ENCODE data around the gene INTS3.
"Not testable (repeated sequence)": the region's sequence is repeated elsewhere in the genome, so short reads cannot be mapped to it uniquely, and the experiment has no call there.

Gene INTS3

DNA sequence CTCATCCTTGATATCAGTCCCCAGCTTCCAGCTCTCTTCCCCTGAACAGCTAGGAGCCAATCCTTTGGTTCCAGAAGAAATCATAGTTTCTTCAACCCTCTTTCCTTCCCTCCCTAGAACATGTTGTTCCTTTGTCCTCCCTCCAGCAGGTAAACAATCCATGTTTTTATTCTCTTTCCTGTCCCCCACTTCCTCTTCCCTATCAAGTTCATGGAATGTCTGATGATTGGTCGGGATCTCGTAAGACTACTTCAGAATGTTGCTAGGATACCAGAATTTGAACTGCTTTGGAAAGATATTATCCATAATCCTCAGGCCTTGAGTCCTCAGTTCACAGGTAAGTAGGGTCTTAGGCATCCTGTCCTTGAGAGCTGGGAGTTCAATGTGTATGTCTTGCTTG, 24.2 kb downstream of the INTS3 start:
- DNase-seq: no peak

DNA sequence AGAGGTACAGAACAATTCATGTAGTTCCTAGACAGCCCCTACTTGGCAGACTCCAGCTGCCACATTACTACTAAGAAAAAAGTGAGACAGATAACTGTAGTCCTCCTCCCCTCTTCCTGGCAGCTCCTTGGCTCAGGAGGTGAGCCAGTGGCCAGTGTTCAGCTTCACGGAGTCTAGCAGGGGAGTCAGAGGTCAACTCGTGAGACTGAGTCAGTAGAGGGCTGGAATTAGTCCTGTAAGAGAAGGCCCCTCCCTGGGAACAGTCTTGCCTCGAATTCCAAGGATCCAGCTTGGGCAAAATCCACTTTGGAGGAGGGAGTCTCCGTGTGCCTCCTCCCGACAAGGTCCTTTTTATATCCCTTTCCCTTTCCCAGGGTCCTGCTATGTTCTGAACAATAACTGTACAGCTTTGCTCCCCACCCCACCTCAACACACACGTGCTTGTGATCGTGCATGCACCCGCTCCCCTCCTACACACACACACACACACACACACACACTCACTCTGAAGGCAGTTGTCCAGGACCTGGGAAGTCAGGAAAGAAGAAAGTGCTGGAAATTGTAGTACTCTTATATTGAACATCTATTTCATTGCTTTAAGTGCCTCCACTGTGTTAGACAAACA, 24.8 kb downstream of the INTS3 start:
- DNase-seq: no peak

DNA sequence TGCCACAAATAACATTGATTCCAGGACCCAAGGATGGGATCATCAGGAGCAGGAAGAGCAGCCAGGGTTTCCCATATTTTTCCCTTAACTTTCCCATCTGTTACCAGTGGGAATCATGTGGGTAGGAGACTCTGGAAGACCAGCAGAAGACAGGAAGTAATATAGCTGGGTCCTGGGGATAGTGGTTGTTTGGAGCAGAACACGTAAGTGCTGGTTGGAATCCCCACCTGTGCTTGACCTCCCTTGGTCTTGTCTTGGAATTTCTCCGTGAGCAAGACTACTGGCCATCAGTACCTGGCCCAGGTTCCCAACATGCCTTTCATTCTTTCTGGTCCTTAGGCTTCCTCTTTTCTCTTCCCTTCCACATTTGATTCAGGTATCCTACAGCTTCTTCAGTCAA, 26.4 kb downstream of the INTS3 start:
- DNase-seq: no peak

DNA sequence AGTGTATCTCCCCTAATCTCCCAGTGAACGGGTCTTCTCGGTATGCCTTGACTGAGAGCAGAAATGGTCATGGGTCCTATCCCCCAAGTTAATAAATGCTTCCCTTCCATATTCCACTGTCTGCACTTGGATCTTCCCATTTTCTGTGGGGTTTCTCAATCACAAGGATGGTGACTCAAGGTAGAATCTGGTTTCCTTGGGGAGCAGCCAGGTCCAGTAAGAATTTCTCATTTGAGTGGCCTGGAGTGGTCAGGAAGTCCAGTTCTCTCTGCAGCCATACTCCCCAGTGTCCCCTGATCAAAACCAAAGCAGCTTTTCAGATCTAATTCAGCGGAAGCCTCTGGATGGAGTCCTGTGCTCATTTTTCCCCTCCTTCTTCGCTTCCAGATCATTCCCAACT, 32.6 kb downstream of the INTS3 start:
- no peak for DNase-seq

DNA sequence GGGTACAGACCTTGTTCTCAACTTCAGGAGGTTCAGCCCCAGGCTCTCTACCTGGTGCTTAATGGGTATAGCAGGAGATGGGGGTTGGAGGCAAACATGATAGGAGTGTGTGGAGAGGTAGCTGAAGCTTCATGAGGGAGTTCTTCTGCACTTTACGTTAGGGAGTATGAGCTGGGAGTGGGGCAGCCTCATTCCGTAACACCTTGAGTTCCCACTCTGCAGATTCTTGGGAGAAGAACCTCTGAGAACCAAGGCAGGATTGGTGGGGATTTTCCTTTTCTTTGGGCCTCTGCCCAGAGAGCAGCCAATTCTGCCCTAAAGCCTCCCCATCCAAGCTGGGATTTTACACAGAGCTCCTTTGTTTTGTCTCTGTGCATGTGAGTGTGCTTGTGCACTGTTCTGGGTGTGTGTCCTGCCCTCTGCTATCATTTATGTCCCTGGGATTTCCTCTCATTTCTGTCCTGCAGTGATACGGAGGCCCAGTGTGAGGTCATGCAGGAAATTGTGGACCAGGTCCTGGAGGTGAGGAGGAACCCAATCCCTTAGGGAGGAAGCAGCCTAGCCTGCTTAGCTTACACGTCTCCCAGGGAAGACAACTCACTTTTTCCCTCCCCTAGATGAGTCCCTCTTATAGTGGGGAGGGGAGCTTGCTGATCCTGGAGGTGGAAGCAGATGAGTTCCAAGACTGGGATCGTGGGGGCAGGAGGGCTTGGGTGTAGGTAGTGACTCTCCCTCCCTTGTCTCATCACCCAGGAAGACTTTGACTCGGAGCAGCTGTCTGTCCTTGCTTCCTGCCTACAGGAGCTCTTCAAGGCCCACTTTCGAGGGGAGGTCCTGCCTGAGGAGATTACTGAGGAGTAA, 35.7 kb downstream of the INTS3 start:
- DNase-seq: peak in 6 of 51 donors; percentile 14 to 50 (median 31)

DNA sequence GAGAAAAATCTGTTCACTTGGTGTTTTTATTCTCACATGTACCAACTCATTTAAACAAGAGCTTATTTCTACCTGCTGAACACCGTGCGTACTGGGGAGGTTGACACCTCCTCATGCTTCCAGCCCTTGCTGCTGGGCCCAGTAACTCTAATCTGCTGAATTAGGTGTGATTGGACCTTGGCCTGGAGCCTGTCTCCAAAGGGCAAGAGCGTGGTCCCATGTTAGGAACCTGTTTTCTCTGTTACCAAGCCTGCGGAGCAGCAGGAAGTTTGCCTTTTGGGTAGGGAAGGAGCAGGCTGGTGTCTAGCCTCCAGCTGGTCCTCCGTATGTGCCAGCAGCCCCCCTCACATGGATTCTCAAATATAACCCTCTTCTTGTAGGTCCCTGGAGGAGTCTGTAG, 36.5 kb downstream of the INTS3 start:
- no peak for DNase-seq

DNA sequence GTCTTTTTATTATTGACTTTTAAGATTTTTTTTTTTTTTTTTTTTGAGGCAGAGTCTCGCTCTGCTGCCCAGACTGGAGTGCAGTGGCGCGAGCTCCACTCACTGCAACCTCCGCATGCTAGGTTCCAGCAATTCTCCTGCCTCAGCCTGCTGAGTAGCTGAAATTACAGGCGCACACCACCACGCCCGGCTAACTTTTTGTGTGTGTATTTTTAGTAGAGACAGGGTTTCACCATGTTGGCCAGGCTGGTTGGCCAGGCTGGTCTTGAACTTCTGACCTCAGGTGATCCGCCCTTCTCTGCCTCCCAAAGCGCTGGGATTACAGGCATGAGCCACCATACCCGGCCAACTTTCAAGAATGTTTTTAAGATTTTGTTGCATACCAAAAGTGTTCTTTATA, 38.8 kb downstream of the INTS3 start:
- DNase-seq: not testable (repeated sequence)

DNA sequence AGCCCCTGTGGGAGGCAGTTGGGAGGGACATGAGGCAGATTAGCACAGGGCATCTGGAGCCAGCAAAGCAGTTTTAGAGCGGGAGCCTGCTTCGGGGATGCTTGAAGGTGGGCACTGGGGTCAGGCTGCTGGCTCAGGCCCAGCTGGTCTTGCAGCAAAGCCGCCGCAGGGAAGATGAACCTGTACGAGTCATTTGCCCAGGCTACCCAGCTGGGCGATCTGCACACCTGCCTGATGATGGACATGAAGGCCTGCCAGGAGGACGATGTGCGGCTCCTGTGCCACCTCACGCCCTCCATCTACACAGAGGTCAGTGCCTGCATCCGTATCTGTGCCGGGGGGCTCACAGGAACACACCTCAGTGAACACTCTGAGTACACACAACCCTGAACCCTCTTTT, 39.7 kb downstream of the INTS3 start:
- DNase-seq: no peak

DNA sequence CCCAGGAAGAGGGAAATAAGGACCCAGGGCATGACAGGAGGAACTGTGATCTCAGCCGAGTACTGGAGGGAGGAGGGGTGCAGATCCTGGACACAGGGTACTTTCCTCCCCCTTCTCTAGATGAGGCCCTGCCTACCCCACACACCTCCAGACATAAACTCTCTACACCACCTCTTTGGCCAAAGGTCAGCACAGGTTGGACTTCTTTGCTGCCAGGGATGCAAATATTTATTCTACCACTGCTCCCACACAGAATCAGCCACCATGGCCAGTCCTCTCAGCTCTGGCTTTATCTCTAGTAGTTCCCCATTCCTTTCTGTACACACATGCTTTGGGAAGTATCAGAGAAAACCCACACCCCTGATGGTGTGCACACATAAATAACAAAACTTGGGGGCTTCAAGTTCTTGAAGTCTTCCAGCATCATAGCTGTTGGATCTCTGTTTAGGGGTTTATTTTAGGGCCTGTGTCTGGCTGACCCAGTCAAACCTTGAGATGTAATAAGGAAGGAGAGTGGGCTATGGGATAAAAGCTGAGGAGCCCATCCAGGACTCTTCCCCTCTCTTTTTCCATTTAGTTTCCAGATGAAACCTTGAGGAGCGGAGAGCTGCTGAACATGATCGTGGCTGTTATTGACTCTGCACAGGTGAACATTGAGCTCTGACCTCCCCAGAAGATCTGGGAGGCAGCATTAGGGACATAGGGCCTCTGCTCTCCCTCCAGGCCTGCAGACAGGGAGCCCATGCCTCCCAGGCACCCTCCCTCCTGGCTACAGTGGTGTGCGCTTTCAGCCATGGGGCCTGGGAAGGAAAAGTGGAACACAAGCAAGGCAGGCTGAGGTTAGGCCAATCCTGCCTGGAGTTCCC, 40.7 kb downstream of the INTS3 start:
- no peak for DNase-seq

DNA sequence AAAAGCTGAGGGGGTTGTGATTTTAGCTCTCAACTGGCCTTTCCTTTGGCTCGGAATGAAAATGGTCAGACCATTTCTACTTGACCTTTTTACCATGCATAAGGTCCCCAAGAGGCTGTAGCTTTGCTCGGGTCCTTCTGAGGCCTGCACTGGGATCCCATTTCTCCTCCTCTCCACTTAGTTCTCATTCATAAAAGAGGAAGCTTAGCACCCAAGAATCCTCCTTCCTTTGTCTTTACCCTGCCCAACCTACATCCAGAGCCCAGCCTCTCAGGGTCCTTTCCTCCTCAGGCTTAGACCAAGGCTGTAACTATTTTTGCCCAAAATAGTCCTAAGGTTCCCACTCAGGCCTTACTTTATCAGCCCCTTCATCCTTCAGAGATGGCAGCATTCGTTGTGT, 41.4 kb downstream of the INTS3 start:
- DNase-seq: no peak

DNA sequence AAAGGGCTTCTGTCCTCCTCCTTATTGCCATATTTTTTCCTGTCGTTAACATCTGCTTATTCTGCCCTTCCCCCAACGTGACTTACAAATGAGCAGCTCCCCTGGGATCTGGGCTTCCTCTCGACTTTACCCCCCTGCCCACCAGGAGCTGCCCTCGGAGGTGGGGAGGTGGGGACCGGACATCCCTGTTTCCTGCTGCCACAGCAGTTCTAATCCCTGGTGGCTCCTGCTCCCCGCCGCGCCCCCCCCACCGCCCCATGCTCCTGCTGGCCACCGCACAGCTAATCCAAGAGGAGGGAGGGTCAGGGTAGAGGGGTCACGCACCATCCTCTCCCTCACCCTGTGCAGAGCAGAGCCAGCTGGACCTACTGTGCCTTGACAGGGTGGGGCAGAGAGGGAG, 42.9 kb downstream of the INTS3 start:
- DNase-seq: no peak

DNA sequence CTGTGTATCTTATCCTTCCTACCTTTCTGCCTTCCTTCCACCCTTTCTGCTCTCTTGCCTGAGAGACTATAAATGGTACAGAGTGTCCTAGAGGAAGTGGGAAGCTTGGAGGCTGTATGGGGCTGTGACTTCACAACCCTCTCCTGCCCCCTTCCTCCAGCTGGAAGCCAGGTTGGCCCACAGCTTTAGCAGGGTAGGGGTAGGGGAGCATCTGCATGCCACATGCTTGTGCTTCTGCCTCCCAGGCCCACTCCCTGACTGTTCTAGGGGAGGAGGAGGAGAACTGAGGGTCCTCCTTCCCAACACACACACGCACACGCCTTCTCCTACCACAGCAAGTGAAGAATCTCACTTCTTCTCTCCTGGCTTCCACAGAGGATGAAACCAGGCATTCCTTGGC, 43.4 kb downstream of the INTS3 start:
- DNase-seq: peak in 1 of 51 donors; percentile 12

DNA sequence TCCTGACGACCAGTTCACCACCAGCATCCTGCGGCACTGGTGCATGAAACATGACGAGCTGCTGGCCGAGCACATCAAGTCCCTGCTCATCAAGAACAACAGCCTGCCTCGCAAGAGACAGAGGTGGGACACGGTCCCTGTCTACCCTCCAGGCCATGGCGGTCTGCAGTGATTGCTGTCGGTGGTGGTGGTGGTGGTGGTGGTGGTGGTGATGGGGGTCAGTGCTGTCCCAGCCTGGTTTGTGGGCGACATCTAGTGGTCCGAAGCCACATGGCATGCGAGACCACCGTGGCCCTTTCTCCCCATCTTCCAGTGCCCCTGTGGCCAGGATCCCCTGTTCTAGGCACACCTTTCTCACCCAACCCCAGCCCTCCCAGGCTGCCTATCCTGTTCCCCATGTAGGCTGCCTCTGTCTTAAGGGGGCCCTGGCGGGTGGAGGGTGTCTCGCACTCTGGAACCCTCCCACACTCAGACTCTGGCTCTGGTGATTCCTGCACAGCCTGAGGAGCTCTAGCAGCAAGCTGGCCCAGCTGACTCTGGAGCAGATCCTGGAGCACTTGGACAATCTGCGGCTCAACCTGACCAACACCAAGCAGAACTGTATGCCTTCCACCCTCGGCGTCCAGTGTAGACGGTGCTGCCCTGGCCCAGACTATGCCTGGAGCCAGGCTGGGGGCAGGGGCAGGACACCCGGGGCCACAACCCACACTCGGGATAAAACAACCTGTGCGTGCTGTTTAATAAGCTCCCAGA, 44.2 kb downstream of the INTS3 start:
- DNase-seq: peak in 1 of 51 donors; percentile 15

DNA sequence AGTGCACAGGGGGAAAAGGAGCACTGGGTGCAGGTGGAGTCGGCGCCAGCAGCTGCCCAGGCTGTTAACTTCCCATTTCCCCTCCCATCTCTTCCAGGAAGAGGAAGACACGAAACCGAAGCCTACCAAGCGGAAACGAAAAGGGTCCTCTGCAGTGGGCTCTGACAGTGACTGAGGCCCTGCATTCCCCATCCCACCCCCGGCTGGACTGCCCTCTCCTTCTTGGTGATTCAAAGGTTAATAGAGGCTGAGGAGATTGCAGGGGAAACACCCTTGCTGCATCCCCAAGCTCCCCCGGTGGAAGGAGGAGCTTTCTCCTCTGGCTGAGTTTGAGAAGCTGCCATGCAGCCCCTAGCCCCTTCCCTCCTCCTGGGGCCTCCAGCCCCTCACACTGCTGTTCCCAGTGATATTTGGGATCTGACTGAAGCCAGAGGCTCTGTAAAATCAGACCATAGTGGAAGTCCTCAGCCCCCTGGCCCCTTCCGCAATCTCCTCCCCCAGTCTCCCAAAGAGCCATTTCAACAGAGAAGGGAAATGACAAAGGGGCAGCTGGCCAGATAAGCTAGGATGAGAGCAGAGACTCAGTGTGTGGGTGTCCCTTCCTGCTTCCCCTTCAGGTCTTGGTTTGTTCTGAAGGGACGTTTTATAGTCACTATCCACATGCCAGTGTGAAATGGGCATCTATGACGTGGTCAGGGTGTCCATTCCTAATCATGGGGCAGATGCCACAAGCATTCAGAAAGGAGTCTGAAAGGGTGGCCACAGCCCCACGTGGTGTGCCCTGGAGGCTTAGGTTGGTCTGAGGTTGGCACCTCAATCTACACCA, 45.5 kb downstream of the INTS3 start:
- DNase-seq: peak in 1 of 51 donors; percentile 25

DNA sequence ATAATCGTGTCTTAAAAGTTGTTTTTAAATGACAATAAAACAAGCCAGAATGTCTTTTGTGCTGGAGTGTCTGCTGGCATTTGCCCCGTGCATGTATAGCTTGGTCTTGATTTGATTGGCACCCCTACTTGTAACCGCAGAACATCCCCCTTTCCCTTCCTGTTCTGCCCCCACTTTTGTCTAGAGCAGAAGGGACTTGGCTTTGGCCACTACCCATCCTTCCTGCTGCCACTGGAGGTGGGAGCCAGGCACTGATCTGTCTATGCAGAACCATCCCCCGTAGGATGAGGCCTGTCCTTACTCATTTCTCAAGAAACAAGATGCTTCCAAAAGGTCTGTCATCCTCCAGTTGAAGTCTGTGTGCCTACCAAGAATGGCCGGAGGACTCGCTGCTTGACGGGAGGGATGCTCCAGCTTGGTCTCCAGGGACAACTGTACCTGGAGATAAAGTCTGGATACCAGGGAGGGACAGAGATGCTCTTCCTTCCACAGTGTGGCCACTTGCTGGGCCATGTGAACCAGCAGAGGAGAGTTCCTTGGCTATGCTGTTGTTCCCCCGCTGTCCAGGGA, 46.3 kb downstream of the INTS3 start:
- peak in 2 of 51 donors; percentile 23 to 31 for DNase-seq

DNA sequence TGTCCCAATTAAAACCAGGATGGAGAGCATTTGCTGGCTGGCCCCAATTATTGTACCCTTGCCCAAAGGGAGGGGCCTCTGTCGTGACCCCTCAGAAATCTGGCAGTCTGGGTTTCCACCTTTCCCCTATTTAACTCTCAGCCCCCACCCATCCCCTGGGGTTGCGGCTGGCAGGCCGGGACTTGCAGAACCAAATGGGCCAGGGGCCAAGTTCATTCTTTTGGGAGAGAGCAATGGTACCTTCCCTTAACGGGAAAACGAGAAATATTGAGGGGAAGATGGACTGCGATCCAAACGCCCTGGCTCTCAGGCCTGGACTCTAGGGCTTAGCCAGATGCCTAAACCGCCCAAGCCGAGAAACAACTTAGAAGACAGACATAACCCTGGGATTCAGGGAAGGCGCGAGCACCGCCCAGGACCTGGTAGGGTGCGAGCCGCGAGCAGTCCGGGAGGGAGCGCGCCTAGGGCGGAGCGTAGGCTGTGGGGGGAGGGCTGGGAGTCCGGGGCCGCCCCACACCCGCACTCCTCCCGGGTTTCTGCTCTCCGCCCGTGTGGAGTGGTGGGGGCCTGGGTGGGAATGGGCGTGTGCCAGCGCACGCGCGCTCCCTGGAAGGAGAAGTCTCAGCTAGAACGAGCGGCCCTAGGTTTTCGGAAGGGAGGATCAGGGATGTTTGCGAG, 47.1 kb downstream of the INTS3 start, which contains the start of gene SLC27A3:
TSS of gene SLC27A3 (plus strand) at position 628 of the 678 bp plus-strand sequence. CDS start 91 bp downstream, outside the sequence.
- peak in 39 of 51 donors; percentile 10 to 75 (median 50) for DNase-seq

DNA sequence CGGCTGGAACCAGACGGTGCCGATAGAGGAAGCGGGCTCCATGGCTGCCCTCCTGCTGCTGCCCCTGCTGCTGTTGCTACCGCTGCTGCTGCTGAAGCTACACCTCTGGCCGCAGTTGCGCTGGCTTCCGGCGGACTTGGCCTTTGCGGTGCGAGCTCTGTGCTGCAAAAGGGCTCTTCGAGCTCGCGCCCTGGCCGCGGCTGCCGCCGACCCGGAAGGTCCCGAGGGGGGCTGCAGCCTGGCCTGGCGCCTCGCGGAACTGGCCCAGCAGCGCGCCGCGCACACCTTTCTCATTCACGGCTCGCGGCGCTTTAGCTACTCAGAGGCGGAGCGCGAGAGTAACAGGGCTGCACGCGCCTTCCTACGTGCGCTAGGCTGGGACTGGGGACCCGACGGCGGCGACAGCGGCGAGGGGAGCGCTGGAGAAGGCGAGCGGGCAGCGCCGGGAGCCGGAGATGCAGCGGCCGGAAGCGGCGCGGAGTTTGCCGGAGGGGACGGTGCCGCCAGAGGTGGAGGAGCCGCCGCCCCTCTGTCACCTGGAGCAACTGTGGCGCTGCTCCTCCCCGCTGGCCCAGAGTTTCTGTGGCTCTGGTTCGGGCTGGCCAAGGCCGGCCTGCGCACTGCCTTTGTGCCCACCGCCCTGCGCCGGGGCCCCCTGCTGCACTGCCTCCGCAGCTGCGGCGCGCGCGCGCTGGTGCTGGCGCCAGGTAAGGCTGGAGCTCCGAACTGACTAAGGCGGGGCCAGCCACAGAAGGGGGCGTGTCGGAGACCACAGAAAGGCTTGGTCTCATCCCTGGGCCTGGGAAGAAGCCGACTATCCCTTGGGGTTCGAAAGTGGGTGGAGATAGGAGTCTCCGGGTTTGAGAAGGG, 47.8 kb downstream of the INTS3 start:
- DNase-seq: peak in 18 of 51 donors; percentile 10 to 56 (median 25)

DNA sequence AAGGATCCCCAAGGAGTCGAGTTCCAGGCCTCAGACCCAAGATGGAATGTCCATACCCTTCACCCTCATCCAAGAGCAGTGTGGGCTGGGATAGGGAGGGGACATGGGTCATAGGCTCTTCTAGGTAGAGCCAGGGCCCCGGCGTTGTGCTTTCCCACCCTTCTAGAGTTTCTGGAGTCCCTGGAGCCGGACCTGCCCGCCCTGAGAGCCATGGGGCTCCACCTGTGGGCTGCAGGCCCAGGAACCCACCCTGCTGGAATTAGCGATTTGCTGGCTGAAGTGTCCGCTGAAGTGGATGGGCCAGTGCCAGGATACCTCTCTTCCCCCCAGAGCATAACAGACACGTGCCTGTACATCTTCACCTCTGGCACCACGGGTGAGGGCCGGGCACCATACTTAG, 48.5 kb downstream of the INTS3 start:
- no peak for DNase-seq
